Measurements from ENCODE around the gene TSPAN2.

The TSPAN2 gene

DNA sequence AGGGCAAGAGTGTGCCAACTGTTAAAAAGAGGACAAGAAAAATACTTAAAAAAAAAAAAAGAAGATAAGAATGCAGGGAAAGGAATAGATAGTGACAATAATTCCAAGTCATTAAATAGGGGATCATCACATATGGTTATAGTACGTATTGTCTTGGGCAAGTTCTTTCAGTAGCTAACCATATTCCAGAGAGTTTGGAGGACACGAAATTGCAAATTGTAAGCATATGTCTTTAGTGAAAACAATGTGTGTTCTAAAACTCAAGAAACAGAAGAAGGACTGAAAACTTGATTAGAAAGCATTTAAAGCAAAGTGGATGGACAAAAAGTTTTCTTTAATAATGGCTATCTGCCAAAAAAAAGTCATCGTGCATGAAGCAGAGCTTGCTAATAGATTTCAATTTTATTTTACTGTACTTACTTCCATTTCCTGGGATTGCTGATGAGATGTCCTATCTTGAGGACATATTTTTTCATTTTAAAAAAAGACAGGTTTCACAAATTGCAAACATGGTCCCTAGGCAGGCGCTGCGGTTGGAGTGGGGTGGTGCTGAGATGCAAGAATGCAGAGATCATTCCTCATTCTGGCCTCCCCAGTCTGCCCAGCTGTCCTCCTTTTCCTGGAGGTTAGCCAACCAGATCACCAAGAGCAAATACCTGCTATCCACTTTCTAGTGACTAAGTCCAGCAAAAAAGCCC, 11.9 kb downstream of the TSPAN2 start:
- Histone ChIP-seq H3K79me2 (ENCODE audit: control insufficient read depth, insufficient read depth, low read length, unreplicated experiment) (no peaks in the 10 kb centered on the region), H3K36me3 (ENCODE audit: insufficient read depth, low read length) (no peaks in the 10 kb centered on the region)

DNA sequence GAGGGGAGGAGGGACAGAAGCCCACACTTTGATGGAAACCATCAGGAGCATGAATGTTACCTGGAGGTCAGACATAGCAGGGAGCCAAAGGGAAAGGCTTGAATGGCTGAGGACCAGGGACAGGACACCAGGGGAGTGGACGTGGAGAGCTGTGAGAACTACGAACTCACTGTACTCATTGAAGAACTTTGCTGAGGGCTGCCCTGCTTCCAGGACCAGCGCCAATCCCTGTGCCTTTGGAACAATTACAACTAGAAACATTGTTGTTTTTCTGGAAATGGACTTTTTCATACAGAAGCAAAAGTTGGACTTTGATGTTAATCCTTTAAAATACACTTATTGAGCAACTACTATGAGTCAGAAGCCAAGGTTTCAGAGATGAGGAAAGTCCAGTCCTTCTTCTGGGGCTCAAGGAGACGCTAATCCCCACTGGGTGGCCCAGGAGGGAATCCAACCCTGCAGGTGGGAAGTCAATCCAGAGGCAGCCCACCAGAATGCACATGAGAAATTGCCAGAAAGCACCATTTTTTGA, 12.9 kb downstream of the TSPAN2 start:
- Histone ChIP-seq H2AFZ (ENCODE audit: low read length, unreplicated experiment) (no peak overlapping the region), H3K36me3 (ENCODE audit: insufficient read depth, low read length) (no peaks in the 10 kb centered on the region), H3K27me3 (ENCODE audit: insufficient read depth, low read length) (no peaks in the 10 kb centered on the region), H3K4me3 (ENCODE audit: low read depth, low read length) (no peak overlapping the region), H3K4me1 (ENCODE audit: control insufficient read depth, insufficient read depth, low read length, unreplicated experiment) (peaks cover 8% of the 10 kb centered on the region), H3K79me2 (ENCODE audit: control insufficient read depth, insufficient read depth, low read length, unreplicated experiment) (no peaks in the 10 kb centered on the region), H3K27ac (ENCODE audit: low read depth, low read length) (no peak overlapping the region)

More for the DNA sequence above, 11.9 kb downstream of the TSPAN2 start:
- Histone ChIP-seq H3K27me3 (ENCODE audit: insufficient read depth, low read length) (no peaks in the 10 kb centered on the region), H3K4me3 (ENCODE audit: low read depth, low read length) (no peak overlapping the region), H3K4me1 (ENCODE audit: control insufficient read depth, insufficient read depth, low read length, unreplicated experiment) (peaks cover 8% of the 10 kb centered on the region), H3K27ac (ENCODE audit: low read depth, low read length) (no peak overlapping the region), H2AFZ (ENCODE audit: low read length, unreplicated experiment) (no peak overlapping the region)

DNA sequence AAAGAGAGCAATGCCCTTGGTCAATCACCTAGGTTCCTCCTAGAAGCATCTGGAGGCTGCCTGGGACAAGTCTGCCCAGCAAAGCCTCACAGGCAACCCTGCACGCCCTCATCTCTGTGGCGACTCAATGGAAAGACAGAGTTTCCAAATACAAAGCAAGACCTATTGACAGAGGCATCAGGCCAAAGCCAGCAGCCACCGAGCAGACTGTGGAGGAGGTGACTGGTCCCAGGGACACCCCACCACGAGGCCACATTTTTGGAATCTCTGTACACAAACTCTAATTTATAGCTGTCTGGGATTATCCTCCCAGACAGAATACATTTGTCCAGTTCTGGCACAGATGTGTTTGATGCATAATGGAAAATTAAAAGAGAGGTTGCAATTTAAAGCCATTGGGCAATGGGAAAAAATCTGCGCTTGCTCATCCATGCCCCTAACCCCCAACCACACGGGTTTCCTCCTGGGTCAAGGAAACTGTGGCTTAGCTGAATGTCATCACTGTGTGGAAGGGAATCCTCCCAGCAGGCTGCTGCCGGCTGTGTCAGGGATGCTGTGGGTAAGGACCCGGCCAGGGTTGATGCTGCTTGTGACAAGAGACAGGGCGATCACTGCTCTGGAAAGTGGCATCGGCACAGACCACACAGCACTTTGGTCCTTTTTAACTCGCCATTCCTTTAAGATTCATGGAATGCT, 14.3 kb downstream of the TSPAN2 start:
- Histone ChIP-seq H3K4me1 (ENCODE audit: control insufficient read depth, insufficient read depth, low read length, unreplicated experiment) (peaks cover 8% of the 10 kb centered on the region), H2AFZ (ENCODE audit: low read length, unreplicated experiment) (no peak overlapping the region), H3K36me3 (ENCODE audit: insufficient read depth, low read length) (no peaks in the 10 kb centered on the region), H3K4me3 (ENCODE audit: low read depth, low read length) (no peak overlapping the region), H3K27me3 (ENCODE audit: insufficient read depth, low read length) (no peaks in the 10 kb centered on the region), H3K79me2 (ENCODE audit: control insufficient read depth, insufficient read depth, low read length, unreplicated experiment) (no peaks in the 10 kb centered on the region), H3K27ac (ENCODE audit: low read depth, low read length) (no peak overlapping the region)

DNA sequence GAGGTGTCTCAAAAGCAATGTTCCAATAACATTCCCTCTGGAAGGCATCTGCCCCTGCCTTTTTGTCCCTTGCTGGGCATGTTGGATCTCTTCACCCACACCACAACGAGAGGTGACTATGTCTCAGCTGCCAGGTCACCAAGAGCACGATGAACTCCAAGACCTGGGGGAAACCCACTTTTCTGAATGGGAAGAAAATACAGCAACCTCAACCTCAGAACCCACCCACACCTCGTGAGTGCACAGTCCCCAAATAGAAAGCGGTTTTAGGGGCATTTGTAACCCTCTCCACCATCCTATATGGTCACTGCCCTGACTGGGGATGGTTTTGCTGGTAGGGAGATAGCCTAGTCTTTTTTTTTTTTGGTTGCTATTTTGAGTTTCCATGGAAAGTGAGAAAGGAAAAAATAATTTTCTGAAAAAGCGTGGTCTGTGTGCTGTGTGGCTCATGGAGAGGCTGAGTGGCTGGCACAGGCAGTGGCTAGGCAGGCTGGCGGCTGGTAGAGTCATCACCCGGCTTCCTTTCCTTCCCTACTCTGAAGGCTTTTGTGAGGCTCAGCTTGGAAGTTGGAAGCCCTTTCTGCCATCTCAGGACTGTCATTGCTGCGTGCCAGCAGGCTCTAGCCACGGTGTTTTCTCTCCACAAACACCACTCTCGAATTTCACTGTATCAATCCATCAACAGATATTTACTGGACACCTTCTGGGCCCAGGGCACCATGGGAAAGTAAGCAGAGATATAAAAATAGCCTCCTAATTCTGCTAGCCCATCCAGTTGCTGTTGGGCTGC, 15.8 kb downstream of the TSPAN2 start:
- Histone ChIP-seq H3K27ac (ENCODE audit: low read depth, low read length) (no peak overlapping the region), H3K36me3 (ENCODE audit: insufficient read depth, low read length) (no peaks in the 10 kb centered on the region), H3K27me3 (ENCODE audit: insufficient read depth, low read length) (no peaks in the 10 kb centered on the region), H3K4me1 (ENCODE audit: control insufficient read depth, insufficient read depth, low read length, unreplicated experiment) (peaks cover 17% of the 10 kb centered on the region), H3K79me2 (ENCODE audit: control insufficient read depth, insufficient read depth, low read length, unreplicated experiment) (no peaks in the 10 kb centered on the region), H3K4me3 (ENCODE audit: low read depth, low read length) (no peak overlapping the region), H2AFZ (ENCODE audit: low read length, unreplicated experiment) (no peak overlapping the region)

DNA sequence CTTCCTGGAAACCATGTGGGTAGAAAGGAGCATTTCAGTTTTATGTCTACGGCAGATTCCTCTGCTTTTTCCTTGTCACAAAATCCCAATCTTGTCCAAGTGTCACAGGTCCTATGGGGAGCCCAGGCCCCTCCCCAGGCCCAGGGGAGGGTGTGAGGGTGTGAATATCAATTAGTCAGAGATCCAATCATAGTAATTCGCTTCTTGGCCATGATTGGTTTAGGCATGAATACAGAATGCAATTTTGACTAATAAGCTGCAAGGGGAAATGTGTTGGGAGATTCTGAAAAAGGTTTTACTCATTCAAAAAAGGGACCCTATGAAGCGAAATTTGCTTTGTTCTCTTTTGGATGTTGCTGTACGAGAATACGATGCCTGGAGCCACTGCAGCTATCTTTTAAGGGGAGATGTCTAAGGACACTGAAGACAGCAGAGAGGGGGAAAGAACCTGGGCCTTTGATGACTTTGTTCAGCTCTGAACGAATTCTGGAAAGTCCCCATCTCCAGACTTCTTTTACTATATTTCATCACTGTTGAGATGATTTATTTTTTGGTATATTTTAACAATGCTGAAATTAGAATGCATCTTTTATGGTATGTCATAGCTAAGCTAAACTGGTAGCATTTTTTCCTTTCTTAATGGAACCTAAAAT, 18.2 kb downstream of the TSPAN2 start:
- no peaks in the 10 kb centered on the region for H3K27me3 ChIP-seq (ENCODE audit: insufficient read depth, low read length)
- H2AFZ ChIP-seq (ENCODE audit: low read length, unreplicated experiment): no peak overlapping the region
- H3K27ac ChIP-seq (ENCODE audit: low read depth, low read length): no peak overlapping the region
- H3K4me1 ChIP-seq (ENCODE audit: control insufficient read depth, insufficient read depth, low read length, unreplicated experiment): peaks cover 19% of the 10 kb centered on the region
- no peak overlapping the region for H3K4me3 ChIP-seq (ENCODE audit: low read depth, low read length)
- H3K36me3 ChIP-seq (ENCODE audit: insufficient read depth, low read length): no peaks in the 10 kb centered on the region
- H3K79me2 ChIP-seq (ENCODE audit: control insufficient read depth, insufficient read depth, low read length, unreplicated experiment): no peaks in the 10 kb centered on the region

DNA sequence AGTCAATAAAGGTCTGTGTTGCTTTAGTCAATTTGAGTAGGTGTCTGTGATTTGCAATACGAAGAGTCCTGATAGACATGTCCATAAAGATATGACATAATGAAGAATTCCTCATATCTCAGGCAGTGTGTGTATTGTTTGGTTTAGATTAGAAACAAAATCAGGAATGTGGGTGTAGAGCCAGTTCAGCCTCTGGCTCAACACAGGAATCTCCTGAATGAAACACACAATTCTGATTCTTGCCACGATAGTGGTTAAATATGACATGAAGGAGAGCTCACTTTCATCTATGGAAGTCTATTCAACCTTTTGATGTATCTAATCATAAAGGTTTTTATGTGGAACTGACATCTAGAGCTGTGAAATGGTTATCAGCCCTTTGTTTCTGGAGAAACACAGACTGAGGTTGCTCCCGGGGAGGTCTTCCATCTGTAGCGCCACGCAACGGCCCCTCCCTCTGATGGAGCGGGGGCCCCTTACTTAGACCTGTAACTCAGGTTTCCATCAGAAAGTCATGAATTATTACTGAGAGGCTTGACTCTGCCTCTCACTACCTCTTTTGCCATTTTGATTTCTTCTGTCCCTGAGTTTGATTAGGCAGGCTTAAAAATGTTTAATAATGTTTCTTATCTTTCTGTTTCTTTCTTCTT, 19.5 kb downstream of the TSPAN2 start:
- H2AFZ ChIP-seq (ENCODE audit: low read length, unreplicated experiment): no peak overlapping the region
- peaks cover 17% of the 10 kb centered on the region for H3K4me1 ChIP-seq (ENCODE audit: control insufficient read depth, insufficient read depth, low read length, unreplicated experiment)
- no peaks in the 10 kb centered on the region for H3K36me3 ChIP-seq (ENCODE audit: insufficient read depth, low read length)
- no peak overlapping the region for H3K4me3 ChIP-seq (ENCODE audit: low read depth, low read length)
- no peaks in the 10 kb centered on the region for H3K27me3 ChIP-seq (ENCODE audit: insufficient read depth, low read length)
- H3K27ac ChIP-seq (ENCODE audit: low read depth, low read length): no peak overlapping the region
- H3K79me2 ChIP-seq (ENCODE audit: control insufficient read depth, insufficient read depth, low read length, unreplicated experiment): no peaks in the 10 kb centered on the region

DNA sequence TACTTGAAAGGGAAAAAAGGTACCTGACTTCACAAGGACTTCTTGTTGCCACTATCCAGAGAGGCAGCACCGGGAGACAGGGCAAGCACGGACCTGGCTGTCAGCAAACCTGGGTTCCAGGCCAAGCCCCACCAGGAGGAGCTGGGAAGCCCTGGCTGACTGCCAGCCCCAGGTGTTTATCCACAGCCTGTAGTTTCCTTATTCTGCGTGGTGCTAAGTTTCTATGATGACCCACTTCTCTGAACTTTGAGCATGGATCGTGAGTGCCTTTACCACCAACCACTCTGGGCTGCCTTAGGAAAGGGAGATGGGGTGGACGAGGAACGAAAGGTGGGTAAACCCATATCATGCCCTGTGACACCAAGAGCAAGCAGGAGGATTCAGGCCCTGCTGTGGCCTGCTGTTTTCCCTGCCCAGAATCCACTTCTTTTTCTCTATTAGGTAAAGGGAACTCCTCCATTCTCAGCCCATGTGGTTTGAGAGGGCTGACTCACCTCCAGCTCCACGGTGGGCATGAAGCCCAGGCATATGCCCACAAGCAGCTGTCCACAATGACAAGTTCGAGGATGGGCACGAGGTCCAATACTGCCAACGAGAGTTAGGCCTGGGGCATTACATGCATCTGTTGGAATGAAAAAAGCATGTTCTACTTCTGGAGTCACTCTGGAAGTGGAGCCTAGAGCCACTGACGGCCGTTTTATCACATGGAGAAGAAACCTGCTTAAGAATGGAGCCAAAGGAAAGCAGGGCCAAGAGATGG, 20.3 kb downstream of the TSPAN2 start:
- no peaks in the 10 kb centered on the region for H3K36me3 ChIP-seq (ENCODE audit: insufficient read depth, low read length)
- peaks cover 17% of the 10 kb centered on the region for H3K4me1 ChIP-seq (ENCODE audit: control insufficient read depth, insufficient read depth, low read length, unreplicated experiment)
- H3K27ac ChIP-seq (ENCODE audit: low read depth, low read length): no peak overlapping the region
- no peak overlapping the region for H2AFZ ChIP-seq (ENCODE audit: low read length, unreplicated experiment)
- H3K79me2 ChIP-seq (ENCODE audit: control insufficient read depth, insufficient read depth, low read length, unreplicated experiment): no peaks in the 10 kb centered on the region
- H3K4me3 ChIP-seq (ENCODE audit: low read depth, low read length): no peak overlapping the region
- no peaks in the 10 kb centered on the region for H3K27me3 ChIP-seq (ENCODE audit: insufficient read depth, low read length)

DNA sequence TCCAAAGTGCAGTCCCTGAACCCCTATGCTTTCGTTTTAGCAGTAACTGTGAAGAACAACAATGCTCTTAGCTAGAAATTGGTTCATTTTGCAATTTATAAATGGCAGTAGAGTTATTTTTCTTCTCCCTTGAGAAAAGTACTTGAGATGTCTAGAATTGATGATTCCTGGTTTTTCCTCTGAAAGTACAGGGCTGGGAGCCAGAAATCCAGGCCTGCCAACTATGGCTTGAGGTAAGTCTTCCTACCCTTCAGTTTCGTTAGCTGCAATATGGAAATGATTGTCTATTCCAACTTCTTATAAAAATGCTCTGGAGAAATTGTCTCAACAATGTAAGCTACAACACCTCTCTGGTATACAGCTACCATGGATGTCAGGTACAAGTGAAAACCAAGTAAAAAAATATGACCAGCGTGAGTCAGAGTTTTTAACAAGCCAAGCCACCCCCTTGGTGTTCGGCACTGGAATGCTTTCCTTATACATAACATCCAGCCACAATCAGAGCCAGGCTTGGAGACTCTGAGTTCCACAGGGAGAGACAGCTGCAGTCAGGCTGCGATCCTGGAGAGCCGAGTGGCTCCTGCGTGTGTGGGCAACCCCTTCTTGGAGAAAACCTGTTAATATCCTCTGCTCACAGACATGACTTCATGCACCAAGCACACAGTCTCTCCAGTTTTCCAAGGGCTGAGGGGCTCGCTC, 22.0 kb downstream of the TSPAN2 start:
- Histone ChIP-seq H3K27me3 (ENCODE audit: insufficient read depth, low read length) (no peaks in the 10 kb centered on the region), H3K4me1 (ENCODE audit: control insufficient read depth, insufficient read depth, low read length, unreplicated experiment) (peaks cover 22% of the 10 kb centered on the region), H3K4me3 (ENCODE audit: low read depth, low read length) (no peak overlapping the region), H3K79me2 (ENCODE audit: control insufficient read depth, insufficient read depth, low read length, unreplicated experiment) (no peaks in the 10 kb centered on the region), H3K36me3 (ENCODE audit: insufficient read depth, low read length) (no peaks in the 10 kb centered on the region), H2AFZ (ENCODE audit: low read length, unreplicated experiment) (no peak overlapping the region), H3K27ac (ENCODE audit: low read depth, low read length) (no peak overlapping the region)

DNA sequence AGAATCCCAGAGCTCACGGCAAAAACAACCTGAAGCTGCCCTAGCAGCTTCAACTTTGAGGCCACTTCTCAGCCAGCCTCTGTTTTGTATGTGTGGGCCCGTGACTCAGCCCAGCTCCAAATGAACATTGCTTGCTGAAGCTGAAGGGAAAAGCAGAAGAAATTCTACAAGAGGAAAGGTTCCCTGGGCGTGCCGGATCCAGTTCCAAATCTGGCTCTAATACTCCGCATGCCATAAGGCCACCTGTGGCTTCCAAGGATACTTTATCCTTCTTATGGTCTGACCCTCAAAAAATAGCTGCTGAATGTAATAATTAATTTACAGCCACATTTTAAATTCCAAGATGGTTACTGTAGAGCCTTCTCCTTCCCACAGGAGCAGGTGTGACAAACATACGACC, 24.3 kb downstream of the TSPAN2 start:
- no peak overlapping the region for H3K27ac ChIP-seq (ENCODE audit: low read depth, low read length)
- no peaks in the 10 kb centered on the region for H3K27me3 ChIP-seq (ENCODE audit: insufficient read depth, low read length)
- no peak overlapping the region for H2AFZ ChIP-seq (ENCODE audit: low read length, unreplicated experiment)
- no peaks in the 10 kb centered on the region for H3K79me2 ChIP-seq (ENCODE audit: control insufficient read depth, insufficient read depth, low read length, unreplicated experiment)
- H3K4me1 ChIP-seq (ENCODE audit: control insufficient read depth, insufficient read depth, low read length, unreplicated experiment): peaks cover 25% of the 10 kb centered on the region
- no peak overlapping the region for H3K4me3 ChIP-seq (ENCODE audit: low read depth, low read length)
- H3K36me3 ChIP-seq (ENCODE audit: insufficient read depth, low read length): no peaks in the 10 kb centered on the region
